NOMO-1 (cell line): ENCODE data around the gene ZNF346.
"Not testable (repeated sequence)": the region's sequence is repeated elsewhere in the genome, so short reads cannot be mapped to it uniquely, and the experiment has no call there.

Experiments used
- DNase-seq, 2 experiments: peaks; one replicate each; lab custom pipeline; 2025; ENCODE audit not compliant: unreplicated experiment in 2 of 2; lab: John Stamatoyannopoulos, UW

The ZNF346 gene, protein sequence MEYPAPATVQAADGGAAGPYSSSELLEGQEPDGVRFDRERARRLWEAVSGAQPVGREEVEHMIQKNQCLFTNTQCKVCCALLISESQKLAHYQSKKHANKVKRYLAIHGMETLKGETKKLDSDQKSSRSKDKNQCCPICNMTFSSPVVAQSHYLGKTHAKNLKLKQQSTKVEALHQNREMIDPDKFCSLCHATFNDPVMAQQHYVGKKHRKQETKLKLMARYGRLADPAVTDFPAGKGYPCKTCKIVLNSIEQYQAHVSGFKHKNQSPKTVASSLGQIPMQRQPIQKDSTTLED

DNA sequence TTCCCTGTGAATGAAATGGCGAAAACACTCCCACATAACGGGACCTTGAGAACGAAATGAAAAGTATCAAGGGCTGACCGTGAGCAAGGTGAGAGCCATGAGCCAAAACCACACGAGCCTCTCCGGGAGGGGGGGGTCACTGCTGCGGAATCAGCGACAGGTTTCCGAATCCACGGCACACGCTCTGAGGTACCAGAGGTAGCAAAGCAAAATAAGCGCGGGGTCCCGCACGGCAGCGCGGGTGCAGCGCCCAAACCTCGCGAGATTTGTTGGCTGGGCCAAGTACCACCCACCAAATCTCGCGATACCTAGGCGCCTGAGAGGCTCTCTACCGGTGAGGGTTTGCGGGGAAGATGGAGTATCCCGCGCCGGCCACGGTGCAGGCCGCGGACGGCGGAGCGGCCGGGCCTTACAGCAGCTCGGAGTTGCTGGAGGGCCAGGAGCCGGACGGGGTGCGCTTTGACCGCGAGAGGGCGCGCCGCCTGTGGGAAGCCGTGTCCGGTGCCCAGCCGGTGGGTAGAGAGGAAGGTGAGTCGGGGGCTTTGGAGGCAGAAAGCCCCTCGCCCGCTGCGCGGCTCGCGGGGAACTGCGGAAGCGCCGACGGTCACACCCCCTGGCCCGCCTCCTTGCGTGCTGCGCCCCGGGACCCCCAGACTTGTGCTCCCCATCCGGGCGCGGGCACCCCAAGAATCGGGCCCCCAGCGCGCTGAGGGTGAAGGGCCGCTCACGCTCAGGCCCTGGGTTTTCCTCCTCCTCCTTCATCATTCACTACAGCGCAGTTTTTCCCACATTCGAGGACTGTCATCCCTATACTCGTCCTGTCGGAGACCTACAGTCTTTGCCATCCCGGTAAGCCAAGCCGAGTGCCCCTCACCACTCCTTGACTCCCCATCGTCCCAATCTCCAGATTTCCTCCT is at the start of gene ZNF346:
Gene ZNF346, plus strand, starts transcription at position 311 of the 917 bp plus-strand sequence. Its CDS starts 43 bp downstream, at position 354.
- DNase-seq, result peak; percentile 89 to 96

DNA sequence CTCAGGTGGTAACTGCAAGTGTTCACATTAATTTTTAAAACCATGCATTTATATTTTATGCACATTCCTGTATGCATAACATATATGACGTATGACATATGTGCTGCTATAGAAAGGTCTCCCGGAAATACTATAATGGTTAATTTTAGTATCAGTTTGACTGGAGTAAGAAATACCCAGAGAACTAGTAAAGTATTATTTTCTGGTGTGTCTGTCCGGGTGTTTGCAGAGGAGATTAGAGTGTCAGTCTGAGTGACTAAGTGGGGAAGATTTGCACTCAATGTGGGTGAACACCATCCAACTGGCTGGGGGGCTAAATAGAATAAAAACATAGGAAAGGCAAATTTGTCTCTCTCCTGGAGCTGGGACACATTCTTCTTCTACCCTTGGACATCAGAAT is 42.8 kb upstream of the ZNF346 start:
- DNase-seq, result no peak

DNA sequence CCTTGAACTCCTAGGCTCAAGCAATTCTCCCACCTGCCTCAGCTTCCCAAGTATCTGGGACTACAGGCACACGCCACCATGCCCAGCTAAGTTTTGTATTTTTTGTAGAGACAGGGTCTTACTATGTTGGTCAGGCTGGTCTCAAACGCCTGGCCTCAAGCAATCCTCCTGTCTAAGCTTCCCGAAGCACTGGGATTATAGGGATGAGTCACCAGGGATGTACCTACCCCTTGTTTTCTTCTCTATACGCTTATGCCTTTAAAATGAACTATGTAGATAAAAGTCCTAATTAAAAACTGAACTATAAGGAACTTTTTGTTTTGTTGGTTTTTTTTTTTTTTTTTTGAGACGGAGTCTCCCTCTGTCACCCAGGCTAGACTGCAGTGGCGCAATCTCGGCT is 41.7 kb upstream of the ZNF346 start:
- no peak for DNase-seq

DNA sequence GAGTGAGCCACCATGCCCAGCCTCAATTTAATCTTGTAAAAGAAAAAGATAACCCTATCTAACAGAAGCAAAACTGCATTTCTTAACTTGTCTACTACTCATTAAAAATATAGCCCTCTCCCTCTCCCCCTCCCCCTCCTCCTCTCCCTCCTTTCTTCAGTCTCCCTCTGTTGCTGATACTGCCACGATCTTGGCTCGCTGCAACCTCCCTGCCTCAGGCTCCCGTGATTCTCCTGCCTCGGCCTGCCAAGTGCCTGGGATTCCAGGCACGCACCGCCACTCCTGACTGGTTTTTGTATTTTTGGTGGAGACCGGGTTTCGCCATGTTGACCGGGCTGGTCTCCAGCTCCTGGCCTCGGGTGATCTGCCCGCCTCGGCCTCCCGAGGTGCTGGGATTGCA is 39.4 kb upstream of the ZNF346 start:
- DNase-seq, result not testable (repeated sequence)

DNA sequence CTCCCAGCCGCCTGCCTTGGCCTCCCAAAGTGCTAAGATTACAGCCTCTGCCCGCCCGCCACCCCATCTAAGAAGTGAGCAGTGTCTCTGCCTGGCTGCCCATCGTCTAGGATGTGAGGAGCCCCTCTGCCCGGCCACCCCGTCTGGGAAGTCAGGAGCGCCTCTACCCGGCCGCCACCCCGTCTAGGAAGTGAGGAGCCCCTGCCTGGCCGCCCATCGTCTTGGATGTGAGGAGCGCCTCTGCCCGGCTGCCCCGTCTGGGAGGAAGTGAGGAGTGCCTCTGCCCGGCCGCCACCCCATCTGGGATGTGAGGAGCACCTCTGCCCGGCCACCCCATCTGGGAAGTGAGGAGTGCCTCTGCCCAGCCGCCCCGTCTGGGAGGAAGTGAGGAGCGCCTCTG is 38.9 kb upstream of the ZNF346 start:
- not testable (repeated sequence) for DNase-seq

DNA sequence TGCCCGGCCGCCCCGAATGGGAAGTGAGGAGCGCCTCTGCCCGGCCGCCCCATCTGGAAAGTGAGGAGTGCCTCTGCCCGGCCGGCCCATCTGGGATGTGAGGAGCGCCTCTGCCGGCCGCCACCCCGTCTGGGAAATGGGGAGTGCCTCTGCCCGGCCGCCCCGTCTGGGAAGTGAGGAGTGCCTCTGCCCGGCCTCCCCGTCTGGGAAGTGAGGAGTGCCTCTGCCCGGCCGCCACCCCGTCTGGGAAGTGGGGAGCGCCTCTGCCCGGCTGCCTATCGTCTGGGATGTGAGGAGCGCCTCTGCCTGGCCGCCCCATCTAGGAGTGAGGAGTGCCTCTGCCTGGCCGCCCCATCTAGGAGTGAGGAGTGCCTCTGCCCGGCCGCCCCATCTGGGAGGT is 38.3 kb upstream of the ZNF346 start:
- not testable (repeated sequence) for DNase-seq

DNA sequence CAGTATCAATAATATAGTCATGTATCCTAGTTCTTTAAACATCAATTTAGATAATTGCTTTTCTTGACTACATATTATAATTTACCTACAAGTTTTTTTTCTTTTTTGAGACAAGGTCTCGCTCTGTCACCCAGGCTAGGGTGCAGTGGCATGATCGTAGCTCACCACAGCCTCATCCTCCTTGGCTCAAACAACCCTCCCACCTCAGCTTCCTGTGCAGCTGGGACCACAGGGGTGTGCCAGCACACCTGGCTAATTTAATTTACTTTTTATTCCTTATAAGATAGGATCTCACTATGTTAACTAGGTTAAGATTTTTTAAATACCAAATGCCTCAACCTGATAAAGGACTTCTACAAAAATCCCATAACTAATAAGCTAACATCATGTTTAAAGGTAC is 37.0 kb upstream of the ZNF346 start:
- no peak for DNase-seq

DNA sequence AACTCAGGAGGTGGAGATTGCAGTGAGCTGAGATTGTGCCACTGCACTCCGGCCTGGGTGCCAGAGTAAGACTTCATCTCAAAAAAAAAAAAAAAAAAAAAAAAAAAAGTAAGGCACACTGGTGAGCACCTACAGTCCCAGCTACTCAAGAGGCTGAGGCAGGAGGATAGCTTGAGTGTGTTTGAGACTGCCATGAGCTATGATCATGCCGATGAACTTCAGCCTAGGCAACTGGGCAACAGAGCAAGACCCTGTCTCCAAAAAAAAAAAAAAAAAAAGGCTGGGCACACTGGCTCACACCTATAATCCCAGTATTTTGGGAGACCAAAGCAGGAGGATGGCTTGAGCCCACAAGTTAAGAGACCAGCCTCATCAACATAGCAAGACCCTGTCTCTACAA is 36.2 kb upstream of the ZNF346 start:
- DNase-seq, result no peak

DNA sequence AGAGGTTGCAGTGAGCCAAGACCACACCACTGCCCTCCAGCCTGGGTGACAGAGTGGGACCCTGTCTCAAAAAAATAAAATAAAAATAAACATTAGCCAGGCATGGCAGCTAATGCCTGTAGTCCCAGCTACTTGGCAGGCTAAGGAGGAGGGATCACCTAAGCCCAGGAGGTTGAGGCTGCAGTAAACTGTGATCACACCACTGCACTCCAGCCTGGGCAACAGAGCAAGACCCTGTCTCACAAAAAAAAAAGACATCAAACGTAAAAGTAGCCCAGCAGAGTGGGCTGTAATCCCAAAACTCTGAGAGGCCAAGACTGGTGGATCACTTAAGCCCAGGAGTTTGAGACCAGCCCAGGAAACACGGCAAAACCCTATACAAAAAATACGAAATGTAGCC is 34.9 kb upstream of the ZNF346 start:
- DNase-seq, result no peak

DNA sequence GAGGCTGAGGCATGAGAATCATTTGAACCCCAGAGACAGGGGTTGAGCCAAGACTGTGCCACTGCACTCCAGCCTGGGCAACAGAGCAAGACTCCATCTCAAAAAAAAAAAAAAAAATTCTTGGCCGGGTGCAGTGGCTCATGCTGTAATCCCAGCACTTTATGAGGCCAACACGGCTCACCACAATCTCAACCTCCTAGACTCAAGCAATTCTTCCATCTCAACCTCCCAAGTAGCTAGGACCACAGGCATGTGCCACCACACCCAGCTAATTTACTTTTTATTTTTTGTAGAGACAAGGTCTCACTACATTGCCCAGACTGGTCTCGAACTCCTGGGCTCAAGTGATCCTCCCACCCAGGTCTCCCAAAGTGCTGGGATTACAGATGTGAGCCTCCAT is 29.4 kb upstream of the ZNF346 start:
- DNase-seq, result not testable (repeated sequence)

DNA sequence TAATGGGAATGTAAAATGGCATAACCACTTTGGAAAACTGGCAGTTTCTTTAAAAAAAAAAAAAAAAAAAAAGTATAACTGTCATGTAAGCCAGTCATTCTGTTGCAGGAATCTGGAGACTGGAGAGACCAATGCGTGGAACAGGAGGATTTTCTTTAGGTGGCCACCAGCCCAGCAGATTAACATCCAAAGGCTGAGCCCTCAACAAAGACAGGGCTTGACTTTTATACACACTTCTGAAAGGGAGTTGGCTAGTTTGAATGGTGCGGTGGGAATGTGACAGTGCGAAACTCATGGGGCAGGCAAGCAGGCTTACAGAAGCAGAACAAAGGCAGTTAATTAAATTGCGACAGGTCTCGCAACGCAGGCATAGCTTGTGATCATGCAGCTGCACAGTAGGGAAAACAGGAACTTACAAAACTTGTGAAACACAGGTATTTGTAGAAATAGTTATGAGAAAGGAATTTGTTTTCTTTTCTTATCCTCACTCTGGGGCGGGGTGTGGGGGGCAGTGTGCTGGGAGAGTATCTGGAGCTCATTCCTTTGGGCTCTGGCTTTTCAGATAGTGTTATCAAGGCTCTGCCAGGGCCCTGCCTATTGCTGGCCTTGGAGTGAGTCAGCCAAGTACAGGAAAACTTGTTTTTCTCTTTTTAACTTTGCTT is 27.9 kb upstream of the ZNF346 start:
- DNase-seq, result peak; percentile 93 to 99

DNA sequence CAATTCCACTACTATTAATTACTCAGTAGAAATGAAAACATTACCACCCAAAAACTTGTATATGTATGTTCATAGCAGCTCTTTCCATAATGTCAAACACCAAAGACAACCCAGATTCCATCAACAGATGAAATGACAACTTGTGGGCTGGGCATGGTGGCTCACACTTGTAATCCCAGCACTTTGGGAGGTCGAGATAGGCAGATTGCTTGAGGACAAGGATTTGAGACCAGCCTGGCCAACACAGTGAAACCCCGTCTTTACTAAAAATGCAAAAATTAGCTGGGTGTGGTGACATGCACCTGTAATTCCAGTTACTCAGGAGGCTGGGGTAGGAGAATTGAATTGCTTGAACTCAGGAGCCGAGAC is 27.4 kb upstream of the ZNF346 start:
- no peak for DNase-seq

DNA sequence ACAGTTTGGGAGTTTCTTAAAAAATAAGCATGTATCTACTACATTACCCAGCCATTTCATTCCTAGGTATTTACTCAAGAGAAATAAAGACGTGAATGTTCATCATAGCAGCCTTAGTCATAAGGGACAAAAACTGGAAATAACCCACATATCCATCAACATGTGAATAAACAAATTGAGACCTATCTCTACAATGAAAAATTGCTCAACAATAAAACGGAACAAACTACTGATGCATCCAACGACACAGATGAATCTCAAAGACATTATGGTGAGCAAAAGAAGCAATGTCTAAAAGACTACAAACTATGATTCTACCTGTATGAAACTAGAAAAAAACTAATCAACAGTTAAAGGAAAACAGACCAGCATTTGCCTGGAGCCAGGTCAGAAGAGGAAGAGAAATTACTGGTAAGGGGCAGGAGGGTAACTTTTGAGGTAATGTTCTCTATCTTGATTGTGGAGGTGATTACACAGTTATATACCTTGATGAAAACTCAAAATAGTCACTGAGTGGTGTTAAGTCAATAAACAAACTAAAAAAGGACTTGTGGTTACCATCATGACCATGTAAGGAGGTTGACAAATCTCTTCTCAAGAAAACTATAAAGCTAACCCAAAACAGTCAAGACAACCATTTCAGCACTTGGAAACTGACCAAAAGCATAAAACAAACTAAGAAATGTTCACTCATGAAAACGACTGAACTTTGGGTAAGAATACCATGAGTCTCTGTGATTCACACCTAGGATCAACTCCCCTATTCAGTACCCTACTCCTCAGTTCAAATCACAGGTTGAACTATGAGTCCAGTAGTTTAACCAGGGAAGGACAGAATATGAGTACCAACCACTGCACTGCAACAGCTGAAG is 26.4 kb upstream of the ZNF346 start:
- peak; percentile 13 to 79 for DNase-seq

DNA sequence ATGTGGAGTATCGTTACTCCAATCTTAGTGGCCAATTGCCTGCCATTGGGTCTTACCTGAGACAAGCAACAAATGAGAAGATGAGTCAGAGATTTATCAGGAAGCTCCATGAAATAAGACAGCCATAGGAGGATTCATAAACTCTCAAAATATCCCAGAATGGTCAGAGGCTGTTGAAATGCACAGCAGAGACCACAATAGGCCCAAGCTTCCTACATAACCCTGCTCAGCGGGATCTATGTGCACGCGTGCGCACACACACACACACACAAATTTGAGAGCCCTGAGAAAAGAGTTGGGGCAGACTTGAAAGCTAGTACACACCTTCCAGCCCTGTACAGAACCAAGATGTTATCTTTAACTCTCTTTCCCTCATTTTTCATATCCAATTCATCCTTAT is 25.7 kb upstream of the ZNF346 start:
- DNase-seq, result peak; percentile 1 to 11

DNA sequence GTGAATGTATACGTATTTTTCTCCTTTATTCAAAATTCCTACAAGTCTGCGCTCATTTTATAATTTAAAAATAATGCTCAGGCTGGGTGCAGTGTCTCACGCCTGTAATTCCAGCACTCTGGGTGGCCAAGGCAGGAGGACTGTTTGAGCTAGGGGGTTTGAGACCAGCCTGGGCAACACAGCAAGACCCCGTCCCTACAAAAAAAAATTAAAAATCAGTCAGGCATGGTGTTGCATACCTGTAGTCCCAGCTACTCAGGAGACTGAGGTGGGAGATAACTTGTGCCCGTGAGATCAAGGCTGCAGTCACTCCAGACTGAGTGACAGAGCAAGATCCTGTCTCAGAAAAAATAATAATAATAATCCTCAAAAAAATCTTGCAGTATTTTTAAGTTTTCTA is 23.7 kb upstream of the ZNF346 start:
- no peak for DNase-seq

DNA sequence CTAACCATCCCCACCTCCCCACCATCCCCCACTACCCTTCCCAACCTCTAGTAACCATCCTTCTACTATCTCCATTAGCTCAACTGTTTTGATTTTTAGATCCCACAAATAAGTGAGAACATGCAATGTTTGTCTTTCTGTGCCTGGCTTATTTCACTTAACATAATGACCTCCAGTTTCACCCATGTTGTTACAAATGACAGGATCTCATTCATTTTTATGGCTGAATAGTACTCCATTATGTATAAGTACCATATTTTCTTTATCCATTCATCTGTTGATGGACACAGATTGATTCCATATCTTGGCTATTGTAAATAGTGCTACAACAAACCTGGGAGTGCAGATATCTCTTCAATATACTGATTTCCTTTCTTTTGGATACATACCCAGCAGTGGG is 23.0 kb upstream of the ZNF346 start:
- DNase-seq, result not testable (repeated sequence)

DNA sequence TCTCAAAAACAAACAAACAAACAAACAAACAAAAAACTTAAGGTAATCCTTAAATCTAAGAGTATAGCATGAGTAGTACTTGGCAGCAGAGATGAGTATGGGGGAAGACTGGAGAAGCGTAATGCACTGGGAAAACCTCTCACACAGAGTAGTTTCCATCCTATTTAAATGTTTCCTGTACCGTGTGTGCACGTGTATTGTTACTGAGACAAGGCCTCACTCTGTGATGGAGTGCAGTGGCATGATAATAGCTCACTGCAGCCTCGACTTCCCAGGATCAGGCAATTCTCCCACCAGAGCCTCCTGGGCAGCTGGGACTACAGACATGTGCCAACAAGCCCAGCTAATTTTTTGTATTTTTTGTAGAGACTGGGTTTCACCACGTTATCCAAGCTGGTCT is 18.8 kb upstream of the ZNF346 start:
- DNase-seq, result no peak

DNA sequence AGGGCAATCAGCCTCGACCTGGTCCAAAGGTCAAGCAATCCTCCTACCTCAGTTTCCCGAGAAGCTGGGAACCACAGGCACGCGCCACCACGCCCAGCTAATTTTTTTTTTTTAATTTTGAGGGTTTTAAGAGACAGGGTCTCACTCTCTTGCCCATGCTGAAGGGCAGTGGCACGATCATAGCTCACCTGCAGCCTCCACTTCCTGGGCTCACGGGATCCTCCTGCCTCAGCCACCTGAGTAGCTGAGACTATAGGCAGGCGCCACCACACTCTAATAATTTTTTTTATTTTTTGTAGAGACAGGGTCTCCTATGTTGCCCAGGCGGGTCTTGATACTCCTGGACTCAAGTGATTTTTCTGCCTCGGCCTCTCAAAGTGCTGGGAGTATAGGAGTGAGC is 17.5 kb upstream of the ZNF346 start:
- DNase-seq, result no peak

DNA sequence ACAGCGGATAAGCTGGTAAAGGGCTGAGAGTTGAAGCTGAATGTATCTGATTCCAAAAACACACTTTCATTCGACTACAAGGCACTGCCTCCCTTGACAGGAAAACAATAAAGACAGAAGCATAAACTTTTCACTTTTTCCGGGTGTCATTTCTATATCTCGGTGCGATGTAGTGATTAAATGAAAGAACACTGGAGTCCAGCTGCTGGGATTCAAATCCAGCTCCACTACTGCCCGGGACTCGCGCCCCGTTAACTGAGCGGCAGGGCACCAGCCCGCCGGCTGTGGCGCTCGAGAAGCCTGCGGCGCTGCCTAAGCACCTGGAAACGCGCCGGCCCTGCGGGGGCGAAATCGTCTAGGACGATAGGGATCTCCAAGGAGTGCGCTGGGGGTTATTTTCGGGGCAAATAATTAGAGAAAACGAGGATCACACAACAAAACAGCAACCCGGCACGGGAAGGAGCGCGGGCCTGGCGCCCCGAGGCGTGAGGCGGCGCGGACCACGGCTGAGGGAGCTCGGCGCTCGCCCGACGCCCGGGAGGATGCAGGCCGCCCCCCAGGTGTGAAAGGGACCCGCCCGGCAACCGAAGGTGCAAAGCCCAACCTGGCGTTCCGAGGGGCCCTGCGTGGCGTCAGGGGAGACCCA is 16.8 kb upstream of the ZNF346 start:
- peak; percentile 57 to 68 for DNase-seq
